GM21717 (cell line): ENCODE data around the gene SMIM28.
"Not testable (repeated sequence)": the region's sequence is repeated elsewhere in the genome, so short reads cannot be mapped to it uniquely, and the experiment has no call there.

Source experiments
- ATAC-seq: cut with Tn5 transposase; IDR thresholded peaks from one replicate; pipeline ENCODE4 v1.9.1; 2021; ENCODE audit warnings: mild to moderate bottlenecking, moderate library complexity; ENCODE audit not compliant: unreplicated experiment

Gene SMIM28

DNA sequence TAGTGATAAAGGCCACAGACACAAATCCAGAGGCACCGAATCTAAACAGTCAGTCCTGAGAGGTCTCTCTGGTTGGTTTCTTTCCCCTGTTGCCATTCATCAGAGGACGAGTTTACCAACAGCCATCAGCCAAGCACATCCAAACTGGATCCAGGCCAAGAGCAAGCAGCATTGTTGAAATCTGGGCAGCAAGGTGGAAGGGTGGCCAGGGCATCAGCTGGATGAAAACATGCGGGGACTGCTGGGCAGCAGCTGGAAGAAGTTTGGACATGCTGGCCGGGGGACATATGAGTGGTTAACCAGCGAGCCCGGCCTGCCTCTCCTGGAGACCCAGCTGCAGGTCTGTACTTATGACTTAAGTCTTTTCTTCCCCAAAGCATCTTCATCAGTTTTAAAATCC is at the start of gene SMIM28:
Gene SMIM28, plus strand, starts transcription at position 62 of the 400 bp plus-strand sequence. Its CDS starts 168 bp downstream, at position 230.
- ATAC-seq: no peak

DNA sequence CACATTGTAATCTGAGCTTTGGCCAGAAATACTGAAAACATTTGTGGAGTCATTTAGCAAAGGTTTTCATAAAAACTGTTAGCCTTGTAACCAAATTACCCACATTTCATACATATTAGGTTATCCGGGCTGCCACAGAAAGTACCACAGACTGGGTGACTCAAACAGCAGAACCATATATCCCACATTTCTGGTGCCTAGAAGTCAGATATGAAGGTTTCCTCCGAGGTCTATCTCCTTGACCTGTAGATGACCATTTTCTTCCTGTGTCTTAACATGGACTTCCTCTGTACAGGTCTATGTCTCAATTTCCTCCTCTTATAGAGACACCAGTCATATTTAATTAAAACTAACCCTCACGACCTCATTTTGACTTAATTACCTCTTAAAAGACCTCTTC is 49.5 kb upstream of the SMIM28 start:
- no peak for ATAC-seq

DNA sequence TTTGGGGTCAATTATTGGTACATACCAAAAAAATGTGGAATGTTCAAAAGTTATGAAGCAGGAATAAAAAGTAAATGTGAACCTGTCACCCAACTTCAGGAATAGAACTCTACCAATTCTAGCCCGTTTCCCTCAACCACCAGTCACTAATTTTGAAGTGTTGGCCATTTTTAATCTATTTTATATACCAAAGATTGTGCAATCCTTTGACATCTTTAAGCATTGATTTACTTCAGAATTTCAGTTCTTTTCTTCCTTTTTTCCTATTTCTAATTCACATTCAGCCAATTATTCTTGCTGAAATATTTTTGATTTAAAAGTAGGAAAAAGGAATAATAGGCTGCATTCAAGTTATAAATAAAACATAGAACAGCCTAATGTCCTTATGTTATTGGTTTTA is 46.9 kb upstream of the SMIM28 start:
- no peak for ATAC-seq

DNA sequence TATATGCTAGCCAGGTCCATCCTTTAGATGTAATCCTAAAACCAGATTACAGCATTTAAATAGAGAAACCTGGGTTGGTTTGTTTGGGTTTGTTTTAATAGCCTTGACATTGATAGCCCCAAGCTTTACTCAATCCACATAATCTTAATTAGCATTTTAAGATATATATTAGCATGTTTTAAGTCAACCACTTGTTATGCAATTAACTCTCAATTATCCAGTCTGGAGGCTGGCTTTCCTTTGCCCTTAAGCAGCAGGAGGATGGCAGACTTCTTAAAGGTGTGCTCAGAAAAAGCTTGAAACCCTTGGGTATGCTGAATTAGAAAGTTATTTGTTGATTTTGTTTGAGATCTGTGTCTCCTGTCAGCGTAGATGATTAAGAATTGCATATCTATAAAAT is 46.3 kb upstream of the SMIM28 start:
- no peak for ATAC-seq

DNA sequence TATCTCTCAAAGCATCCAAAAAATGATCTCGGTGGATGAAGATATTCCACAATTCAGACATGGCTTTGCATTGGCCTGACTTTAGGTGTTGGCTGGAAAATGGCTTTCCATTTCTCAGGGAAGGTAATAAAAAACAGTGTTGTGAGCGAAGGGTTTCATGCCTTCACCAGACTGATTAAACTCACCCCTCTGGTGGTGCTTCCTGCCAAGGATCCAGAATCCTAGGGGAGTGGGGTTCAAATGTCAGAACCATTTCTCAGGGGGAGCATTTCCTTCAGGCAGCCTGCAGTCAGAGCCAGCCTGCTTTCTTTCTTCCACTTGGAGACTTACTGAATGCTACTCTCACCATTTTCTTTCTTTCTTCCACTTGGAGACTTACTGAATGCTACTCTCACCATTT is 45.7 kb upstream of the SMIM28 start:
- ATAC-seq: no peak

DNA sequence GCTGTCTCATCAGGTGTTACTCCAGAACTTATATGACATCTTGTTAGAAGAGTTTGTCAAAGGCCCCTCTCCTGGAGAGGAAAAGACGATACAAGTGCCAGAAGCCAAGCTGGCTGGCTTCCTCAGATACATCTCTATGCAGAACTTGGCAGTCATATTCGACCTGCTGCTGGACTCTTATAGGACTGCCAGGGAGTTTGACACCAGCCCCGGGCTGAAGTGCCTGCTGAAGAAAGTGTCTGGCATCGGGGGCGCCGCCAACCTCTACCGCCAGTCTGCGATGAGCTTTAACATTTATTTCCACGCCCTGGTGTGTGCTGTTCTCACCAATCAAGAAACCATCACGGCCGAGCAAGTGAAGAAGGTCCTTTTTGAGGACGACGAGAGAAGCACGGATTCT is 43.7 kb upstream of the SMIM28 start:
- ATAC-seq: no peak

DNA sequence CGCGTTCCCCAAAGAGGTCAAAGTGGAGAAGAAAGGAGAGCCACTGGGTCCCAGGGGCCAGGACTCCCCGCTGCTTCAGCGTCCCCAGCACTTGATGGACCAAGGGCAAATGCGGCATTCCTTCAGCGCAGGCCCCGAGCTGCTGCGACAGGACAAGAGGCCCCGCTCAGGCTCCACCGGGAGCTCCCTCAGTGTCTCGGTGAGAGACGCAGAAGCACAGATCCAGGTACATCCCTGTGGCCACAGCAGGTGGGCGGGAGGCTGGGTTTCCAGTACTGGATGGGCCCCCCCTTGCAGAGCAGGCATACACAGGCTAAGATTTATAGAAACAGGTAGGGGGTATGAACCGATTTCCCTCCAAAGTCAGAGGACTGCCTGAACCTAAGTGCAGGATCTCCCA is 42.7 kb upstream of the SMIM28 start:
- ATAC-seq: no peak

DNA sequence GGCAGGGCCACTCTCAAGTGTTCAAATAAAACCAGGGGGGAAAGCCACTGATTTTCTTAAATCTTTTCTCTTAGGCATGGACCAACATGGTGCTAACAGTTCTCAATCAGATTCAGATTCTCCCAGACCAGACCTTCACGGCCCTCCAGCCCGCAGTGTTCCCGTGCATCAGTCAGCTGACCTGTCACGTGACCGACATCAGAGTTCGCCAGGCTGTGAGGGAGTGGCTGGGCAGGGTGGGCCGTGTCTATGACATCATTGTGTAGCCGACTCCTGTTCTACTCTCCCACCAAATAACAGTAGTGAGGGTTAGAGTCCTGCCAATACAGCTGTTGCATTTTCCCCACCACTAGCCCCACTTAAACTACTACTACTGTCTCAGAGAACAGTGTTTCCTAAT is 41.5 kb upstream of the SMIM28 start:
- ATAC-seq: no peak

DNA sequence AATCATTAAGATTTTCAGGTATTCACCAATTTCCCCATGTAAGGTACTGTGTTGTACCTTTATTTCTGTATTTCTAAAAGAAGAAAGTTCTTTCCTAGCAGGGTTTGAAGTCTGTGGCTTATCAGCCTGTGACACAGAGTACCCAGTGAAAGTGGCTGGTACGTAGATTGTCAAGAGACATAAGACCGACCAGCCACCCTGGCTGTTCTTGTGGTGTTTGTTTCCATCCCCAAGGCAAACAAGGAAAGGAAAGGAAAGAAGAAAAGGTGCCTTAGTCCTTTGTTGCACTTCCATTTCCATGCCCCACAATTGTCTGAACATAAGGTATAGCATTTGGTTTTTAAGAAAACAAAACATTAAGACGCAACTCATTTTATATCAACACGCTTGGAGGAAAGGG is 40.6 kb upstream of the SMIM28 start:
- ATAC-seq: no peak

DNA sequence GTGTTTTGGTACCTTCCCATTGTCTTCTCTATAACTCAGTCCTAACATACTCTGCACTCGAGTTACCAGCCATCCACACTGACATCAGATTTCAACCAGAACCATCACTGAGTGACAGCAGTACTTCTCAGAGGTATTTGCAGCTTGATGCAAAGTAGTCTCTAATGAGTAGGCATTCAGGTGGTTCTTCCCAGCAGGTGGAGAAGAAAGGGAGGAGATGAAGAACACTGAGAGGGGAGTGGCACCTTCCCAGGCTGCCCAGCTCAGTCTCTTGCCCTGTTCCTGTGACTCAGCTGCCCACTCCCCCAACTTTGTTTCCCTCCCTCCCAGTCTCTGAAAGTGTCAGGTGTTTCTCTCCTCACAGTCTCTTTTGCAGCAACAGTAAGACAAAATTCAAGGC is 38.7 kb upstream of the SMIM28 start:
- no peak for ATAC-seq

DNA sequence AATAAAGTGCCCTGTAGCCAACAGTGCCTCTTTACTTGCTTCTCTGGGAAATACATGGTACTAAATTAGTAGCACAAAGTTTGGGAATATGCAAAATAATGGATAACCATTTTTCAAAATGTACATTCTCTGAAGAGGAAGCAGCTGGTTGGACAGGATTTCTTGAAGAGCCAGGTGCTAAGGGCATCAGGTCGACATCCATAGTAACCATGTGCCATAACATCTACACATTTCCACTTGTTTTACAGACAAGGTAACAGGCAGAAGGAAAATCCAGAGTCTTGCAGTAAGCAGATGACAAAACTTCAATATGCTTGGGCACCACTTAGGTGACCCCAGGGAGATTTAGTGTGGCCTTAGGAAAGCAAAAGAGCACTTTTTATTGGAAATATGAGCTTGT is 36.5 kb upstream of the SMIM28 start:
- no peak for ATAC-seq

DNA sequence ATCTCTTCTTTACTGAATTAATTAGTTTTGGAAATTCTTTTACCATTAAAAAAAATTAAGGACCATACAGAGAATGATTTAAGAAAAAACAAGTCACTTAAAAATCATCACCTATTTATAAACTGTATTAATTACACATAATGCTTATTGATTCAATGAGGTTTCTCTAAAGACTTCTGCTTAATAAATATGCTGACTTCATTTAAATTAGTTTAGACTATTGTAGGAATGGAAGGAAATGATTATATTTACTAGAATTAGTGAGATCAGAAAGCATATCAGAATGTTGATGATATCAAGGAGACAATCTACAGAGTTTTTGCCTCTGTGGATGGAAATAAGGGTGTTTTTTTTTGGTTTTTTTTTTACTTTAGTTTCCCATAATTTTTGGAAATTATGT is 34.6 kb upstream of the SMIM28 start:
- no peak for ATAC-seq

DNA sequence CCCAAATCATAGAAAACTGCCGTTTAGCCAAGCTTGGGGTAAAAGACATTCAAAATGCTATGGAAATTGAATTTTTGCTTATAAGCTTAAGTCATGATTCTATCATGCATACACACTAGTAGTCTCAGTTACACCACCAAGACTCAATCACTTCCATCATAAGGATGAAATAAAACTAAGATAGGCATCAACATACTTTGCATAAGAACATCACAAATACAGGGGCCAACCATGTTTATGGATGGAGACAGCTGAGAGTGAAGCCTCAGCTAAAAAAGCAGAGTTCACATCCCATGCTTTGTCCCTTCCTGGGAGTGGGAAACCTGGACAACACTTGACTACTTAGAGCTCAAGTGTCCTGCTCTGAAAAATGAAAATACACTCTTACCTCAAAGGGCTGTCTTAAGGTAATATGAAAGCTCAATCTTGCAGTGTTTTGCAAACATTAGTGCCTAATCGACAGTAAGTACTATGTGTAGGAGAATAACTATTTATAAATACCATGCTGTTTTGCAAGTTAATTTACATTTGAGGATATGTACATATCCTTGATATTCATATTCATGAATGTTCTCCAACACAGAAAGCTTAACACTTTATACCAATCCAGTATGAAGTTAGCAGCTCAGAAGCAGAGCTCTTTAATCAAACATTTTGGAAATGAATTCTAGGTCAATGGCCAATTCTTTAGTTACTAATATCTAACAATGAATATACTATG is 32.0 kb upstream of the SMIM28 start:
- ATAC-seq: no peak

DNA sequence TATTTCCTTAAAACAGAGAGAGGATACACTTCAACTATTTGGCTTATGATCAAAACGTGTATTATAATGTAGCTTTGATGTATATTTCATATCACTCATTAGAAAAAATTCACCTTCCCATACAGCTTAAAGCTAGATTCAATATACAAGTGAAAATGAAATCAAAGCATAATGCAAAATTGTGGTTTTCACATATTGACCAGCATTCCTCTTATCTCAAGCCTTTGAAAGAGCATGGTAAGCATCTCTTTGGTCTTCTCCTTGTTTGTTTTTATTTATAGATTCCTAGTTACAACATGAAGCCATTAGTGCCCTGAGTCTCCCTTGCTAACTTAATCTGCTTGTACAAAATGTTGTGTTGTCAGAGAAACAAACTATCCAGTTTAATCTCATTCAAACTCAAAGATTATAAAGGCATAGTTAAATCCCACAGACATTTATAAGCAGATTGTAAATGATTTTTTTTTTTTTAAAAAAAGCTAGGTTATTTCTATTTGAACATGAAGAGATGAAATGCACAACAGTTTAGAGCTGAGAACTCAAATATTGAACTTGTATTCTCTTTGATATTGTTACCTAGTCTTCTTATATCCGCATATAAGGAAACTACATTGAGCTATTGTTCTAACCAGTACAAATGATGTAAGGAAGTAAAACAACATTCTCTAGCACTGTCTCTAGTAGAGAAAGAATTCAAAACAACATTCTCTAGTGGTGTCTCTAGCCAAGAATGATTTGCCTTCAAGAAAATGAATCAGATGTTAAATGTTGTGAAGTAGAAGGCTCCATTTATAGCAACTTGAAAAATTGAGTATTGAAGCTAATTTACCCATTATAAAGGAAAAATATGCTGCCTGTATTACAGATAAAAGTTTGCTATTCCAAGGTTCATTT is 31.2 kb upstream of the SMIM28 start:
- no peak for ATAC-seq

DNA sequence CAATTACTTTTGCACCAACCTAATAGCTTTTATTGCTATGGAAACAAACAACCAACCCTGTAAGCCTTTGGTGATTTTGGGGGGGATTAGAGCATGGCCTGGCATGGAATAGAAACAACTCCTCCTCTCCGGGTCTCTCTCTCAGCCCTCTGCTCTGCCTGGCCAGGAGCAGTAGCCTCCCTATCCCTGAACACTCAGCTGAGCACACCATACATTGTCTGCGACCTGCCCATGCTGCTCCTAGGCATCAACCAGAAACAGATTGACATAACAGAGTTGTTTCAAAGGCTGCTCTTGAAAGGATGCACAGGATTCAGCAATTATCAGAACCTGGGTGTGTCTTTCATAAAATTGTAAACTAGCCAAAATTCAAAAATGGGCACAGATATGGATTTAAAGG is 29.8 kb upstream of the SMIM28 start:
- ATAC-seq: no peak

DNA sequence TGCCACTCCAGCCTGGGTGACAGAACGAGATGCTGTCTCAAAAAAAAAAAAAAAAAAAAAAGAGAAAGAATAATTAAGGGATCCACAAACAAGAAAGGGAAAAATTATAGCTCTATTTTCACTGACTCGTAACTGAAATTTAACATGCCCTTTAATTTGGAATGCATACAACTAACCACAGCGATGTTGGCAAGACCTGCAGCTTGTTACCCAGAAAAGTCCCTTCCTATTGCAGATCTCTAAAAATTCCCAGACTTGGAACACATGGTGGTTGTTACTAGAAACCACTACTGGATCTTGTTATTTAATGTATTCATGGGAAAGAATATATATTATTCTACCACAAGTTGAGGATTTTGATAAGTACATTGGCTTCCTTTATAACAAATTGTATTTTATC is 27.8 kb upstream of the SMIM28 start:
- ATAC-seq: no peak

DNA sequence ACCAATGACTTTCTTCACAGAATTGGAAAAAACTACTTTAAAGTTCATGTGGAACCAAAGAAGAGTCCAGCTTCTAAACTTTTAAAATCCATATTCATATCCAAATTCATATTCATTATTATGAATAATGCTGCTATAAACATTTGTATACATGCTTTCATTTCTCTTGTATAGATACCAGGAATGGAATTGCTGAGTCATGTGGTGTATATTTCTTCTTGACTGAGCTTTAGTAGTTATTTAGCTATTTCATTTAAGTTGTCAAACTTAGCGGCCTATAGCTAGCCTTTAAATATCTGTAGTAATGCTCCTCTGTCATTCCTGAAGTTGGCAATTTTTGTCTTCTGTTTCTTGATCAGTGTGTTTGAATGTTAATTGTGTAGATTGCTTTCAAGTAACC is 19.8 kb upstream of the SMIM28 start:
- no peak for ATAC-seq

DNA sequence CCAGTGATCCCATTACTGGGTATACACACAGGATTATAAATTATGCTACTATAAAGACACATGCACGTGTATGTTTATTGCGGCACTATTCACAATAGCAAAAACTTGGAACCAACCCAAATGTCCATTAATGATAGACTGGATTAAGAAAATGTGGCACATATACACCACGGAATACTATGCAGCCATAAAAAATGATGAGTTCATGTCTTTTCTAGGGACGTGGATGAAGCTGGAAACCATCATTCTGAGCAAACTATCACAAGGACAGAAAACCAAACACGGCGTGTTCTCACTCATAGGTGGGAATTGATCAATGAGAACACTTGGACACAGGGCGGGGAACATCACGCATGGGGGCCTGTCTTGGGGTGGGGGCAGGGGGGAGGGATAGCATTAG is 9.0 kb upstream of the SMIM28 start:
- not testable (repeated sequence) for ATAC-seq

DNA sequence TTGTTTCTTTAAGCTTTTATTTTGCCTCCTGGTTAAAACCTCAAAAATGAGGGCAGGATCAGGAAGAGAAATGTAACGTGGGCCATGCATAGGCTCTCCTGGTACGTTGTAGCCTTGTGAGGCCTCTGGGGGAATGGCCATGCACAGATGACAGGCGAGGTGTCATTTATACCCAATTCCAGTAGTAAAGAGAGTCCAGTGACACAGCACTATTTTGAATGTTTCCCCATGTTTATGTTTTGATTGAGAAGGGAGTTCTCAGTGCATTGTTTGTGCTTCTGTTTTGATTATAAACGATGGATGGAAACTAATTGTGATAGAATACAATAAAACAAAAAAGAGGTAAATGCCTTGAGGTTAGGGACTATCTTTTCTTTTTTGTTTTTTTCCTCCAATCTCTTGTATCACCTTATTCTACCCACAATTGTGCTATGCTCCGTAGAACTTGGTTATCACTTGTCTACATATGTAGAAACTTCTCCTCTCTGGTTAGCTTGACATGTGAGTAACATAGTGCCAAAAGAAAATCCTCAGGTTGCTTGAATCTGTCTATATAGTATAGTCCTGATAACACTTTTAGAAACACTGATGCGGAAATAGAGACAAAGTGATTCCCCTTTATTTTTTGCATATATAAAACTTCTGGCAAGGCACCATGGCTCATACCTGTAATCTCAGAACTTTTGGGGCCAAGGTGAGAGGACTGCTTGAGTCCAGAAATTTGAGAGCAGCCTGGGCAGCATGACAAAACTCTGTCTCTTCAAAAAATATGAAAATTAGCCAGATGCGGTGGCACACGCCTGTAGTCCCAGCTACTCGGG is 6.9 kb upstream of the SMIM28 start:
- ATAC-seq: no peak

DNA sequence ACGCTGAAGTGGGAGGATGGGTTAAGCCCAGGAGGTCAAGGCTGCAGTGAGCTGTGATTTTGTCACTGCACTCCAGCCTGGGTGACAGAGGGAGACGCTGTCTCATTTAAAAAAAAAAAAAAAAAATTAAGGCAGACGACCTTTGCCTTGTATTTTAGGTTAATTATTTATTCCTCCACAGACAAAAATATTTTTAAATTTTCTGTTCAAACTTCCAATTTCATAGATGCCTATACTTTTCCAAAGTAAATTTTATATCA is 6.3 kb upstream of the SMIM28 start:
- ATAC-seq: no peak

DNA sequence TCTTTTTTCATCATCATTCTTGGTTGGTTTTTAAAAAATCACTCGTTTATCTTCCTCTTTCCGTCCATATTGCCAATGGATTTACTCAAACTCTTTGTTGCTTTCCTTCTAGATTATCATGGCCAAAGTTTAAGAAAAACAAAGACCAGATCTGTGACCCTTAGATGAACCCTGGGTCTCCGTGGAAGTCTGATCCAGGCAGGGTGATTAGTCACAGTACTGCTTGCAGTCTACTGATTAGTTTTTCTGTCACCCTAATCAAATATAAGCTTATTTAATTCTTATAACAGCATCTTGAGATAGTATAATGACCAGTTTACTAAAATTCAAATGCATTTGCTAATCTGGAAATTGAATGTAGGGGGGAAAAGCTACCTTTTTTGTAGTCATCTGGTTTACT is 6.0 kb upstream of the SMIM28 start:
- no peak for ATAC-seq
